ENCODE results near the gene GLYATL1B. TPM values are rescaled to one million over a fixed set of nuclear protein-coding genes. Genes with fewer than 3 reads are reported as not detected.

The GLYATL1B gene
- total RNA-seq, 1 donor = not detected

- peak; percentile 71 to 95 (median 92) for DNase-seq (ENCODE audit: low read depth in 2 of 3, low spot score in 2 of 3)
Observed at GRCh38 chr11:59142530-59143507, 56.7 kb downstream of the GLYATL1B start, which contains the start of gene FAM111A. TSS of gene FAM111A (plus strand) at chr11:59142856. CDS start at chr11:59148873, 6,017 bp downstream.

- no peak for DNase-seq (ENCODE audit: low read depth in 2 of 3, low spot score in 2 of 3)
Observed at GRCh38 chr11:59144096-59144495, 58.0 kb downstream of the GLYATL1B start.

Other genes starting within 250 kb of the GLYATL1B start
- not detected for gene GLYATL2, start 241.6 kb upstream of the GLYATL1B start, total RNA-seq
- gene GLYATL1, start 146.8 kb upstream of the GLYATL1B start, total RNA-seq = 0.81 TPM
- gene FAM111B, start 20.9 kb downstream of the GLYATL1B start, total RNA-seq = 0.81 TPM
- gene FAM111A, start 56.5 kb downstream of the GLYATL1B start, total RNA-seq = 28.0 TPM
- gene DTX4, start 85.8 kb downstream of the GLYATL1B start, total RNA-seq = 0.54 TPM
- gene MPEG1, start 126.6 kb downstream of the GLYATL1B start, total RNA-seq = 1.9 TPM